22Rv1 (cell line): ENCODE measurements around the gene ZNHIT6.
"Not testable (repeated sequence)": the region's sequence is repeated elsewhere in the genome, so short reads cannot be mapped to it uniquely, and the experiment has no call there.

Experiments
- H3K27ac ChIP-seq: fragments of 450-650 bp; 2 replicates; pipeline ENCODE4 v1.5.1; 2017
- CTCF ChIP-seq: fragments of 450-650 bp; IDR thresholded peaks from 2 replicates; pipeline ENCODE4 v1.5.1; 2017; ENCODE audit warnings: mild to moderate bottlenecking
- ZFX ChIP-seq: fragments of 450-650 bp; IDR thresholded peaks from 2 replicates; pipeline ENCODE4 v1.6.1; 2017; ENCODE audit warnings: antibody characterized with exemption, borderline replicate concordance

Gene ZNHIT6

DNA sequence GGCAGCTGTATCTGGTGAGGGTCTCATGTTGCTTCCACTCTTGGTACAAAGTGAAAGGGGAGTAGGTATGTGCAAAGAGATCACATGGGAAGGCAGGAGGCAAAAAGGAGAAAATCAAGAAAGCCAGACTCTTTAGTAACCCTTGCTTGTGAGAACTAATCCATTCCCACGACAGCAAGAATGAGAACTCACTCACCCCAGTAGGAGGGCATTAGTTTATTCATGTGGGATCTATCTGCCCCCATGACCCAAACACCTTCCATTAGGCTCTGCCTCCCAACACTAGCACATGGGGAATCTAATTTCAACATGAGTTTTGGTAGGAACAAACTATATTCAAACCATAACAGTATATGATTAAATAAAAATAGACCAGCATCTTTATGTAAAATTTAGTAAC, 57.6 kb downstream of the ZNHIT6 start:
- no peak overlapping the region for H3K27ac ChIP-seq

GRCh38 chr1:85649591-85649990, 58.6 kb downstream of the ZNHIT6 start:
- H3K27ac ChIP-seq = no peak overlapping the region
- TF ChIP-seq CTCF (no peak), ZFX (no peak)

More for the DNA sequence above, 57.6 kb downstream of the ZNHIT6 start:
- TF ChIP-seq ZFX = no peak
- TF ChIP-seq CTCF = no peak

- H3K27ac ChIP-seq = not testable (repeated sequence)
Measured at GRCh38 chr1:85641598-85642556, 66.4 kb downstream of the ZNHIT6 start.

DNA sequence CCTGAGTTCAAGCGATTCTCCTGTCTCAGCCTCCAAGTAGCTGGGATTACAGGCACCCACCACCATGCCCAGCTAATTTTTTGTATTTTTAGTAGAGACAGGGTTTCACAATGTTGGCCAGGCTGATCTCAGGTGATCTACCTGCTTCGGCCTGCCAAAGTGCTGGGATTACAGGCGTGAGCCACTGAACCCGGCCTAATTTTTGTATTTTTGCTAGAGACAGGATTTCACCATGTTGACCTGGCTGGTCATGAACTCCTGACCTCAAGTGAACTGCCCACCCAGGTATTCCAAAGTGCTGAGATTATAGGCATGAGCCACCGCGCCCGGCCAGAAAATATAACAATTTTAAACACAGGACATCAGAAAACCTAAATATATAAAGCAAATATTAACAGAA, 68.3 kb downstream of the ZNHIT6 start:
- not testable (repeated sequence) for H3K27ac ChIP-seq

- H3K27ac ChIP-seq = no peak overlapping the region
- TF ChIP-seq ZFX (no peak), CTCF (no peak)
Measured at GRCh38 chr1:85638412-85638811, 69.8 kb downstream of the ZNHIT6 start.

DNA sequence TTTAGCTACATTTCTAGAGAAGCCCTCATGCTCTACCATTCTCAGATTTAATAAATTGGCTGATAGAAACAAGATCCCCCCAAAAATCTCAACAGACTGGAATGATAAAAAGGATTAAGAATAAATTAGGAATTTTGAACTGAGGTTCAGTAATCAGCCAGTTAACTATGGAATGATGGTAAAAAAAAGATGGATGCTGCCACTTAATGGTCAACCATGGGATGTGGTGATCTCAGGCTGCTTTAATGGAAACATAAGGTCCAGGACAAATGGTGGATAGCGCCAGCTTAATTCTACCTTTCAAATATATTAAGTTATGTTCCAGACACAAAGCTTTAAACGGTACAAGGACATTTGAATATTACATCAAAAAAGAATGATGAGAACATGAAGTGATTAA, 77.7 kb downstream of the ZNHIT6 start:
- H3K27ac ChIP-seq = no peak overlapping the region
- TF ChIP-seq ZFX (no peak), CTCF (no peak)

DNA sequence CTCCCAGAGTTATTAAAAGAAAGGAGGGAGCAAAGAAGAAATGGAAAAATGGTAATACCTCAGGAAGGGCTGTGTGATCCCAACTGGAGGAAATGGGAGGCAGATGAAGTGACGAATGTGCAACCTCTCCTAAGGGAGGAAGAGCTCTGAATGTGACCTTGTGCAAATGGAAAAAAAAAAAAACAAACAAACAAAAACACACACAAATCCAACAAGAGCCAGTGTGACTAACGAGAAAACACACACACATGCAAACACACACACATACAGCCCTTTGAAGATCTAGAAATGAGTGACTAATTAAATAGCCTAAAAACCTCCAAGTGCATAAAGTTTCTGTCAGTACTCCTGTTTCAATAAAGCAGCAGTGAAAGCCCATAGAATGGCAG, 78.7 kb downstream of the ZNHIT6 start:
- no peak for TF ChIP-seq CTCF
- no peak for TF ChIP-seq ZFX
- H3K27ac ChIP-seq = peak overlapping the region; percentile 49

DNA sequence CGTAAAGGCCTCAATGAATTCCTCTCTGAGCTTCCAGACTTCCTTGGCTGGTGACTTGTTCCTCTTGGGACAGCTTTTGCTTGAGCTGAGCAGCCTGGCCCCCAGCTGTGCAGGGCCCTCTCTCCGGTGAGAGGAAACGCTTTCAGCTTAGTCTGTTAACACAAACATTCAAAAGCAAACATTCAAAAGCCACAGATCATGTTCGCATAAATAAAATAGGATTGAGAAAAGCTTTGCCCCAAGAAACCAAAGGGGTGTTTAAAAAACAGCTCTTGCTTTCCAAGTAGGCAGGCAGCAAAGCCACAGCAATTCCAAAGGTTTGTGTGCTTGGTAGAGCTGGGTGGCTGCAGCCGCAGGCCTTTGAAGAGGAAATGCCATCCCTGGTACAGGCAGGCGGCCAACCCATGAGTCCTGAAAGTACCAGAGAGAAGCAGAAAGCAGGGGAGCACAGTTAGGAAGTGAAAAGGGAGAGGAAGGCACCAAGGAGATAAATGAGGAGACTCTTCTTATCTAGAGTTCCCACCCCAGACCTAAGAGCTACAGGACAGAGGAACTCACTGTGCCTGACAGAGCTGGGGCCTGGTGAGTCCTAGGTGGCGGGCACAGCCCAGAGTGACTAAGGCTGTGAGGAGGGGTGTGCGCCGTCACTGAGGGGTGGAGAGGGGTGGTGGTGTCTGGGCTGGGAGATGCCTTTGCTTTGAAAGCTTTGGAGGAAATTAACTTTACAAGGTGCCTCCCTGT, 79.3 kb downstream of the ZNHIT6 start:
- H3K27ac ChIP-seq = peak overlapping the region; percentile 49
- TF ChIP-seq CTCF = no peak
- no peak for TF ChIP-seq ZFX
